ENCODE results near the gene CFL1. TPM values are rescaled to one million over a fixed set of nuclear protein-coding genes. Genes with fewer than 3 reads are reported as not detected.

Gene CFL1
- total RNA-seq, 1 donor from 2014 or later: 1,079 TPM

DNA sequence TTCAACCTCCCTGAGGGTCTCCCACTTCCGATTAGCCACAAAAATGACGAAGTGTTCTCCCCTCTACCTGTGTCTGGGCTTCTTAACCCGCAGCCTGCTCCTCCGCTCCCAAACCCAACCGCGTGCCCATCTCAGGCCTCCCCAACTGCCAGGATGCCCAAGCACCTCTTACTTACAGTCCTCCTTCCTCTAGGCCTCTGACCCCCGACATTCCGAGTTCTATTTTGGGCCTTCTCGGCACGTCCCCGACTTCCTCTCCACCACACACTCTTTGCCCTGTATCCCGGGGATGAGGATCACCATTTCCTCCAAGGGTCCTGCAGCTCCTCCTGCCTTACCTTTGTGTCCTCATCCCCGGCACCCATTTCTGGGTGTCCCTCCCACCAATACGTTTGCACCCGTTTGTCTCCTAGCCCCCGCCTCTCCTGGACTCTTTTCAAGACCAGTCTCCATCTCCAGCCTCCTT is 1.9 kb upstream of the CFL1 start:
- ATAC-seq (ENCODE audit: low read depth) (no peak), DNase-seq (no peak)
- H3K9me3 Mint-ChIP-seq: no peaks in the 10 kb centered on the region
- H3K27ac Mint-ChIP-seq: peak overlapping the region; percentile 98
- peaks cover 53% of the 10 kb centered on the region for H3K36me3 Mint-ChIP-seq (ENCODE audit: low read depth)
- ChIA-PET CTCF (interaction anchor here (0.6 to 4.3 kb wide), 21 partner anchors 8 to 335 kb away, joined by 3 to 63 read pairs (median 4); partner anchors contain the start of genes CCDC85B, FIBP, KAT5 and PCNX3), POLR2A (interaction anchor here (0.5 to 7.1 kb wide), 59 partner anchors 10 to 1669 kb away, joined by 3 to 340 read pairs (median 4); partner anchors contain the start of genes AP5B1, BANF1, C11orf68 and CCDC85B)
- H3K27me3 Mint-ChIP-seq: no peaks in the 10 kb centered on the region
- H3K4me1 Mint-ChIP-seq: peaks cover 49% of the 10 kb centered on the region
- peak overlapping the region; percentile 99 for H3K4me3 Mint-ChIP-seq
- TF ChIP-seq, protein P1, sequence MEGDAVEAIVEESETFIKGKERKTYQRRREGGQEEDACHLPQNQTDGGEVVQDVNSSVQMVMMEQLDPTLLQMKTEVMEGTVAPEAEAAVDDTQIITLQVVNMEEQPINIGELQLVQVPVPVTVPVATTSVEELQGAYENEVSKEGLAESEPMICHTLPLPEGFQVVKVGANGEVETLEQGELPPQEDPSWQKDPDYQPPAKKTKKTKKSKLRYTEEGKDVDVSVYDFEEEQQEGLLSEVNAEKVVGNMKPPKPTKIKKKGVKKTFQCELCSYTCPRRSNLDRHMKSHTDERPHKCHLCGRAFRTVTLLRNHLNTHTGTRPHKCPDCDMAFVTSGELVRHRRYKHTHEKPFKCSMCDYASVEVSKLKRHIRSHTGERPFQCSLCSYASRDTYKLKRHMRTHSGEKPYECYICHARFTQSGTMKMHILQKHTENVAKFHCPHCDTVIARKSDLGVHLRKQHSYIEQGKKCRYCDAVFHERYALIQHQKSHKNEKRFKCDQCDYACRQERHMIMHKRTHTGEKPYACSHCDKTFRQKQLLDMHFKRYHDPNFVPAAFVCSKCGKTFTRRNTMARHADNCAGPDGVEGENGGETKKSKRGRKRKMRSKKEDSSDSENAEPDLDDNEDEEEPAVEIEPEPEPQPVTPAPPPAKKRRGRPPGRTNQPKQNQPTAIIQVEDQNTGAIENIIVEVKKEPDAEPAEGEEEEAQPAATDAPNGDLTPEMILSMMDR (IDR thresholded peaks at IDR 0.05): no peak
- intact Hi-C loops (cut with micrococcal nuclease): loop anchor here (1.0 to 5.0 kb wide), 10 partner anchors 8 to 288 kb away; partner anchors contain the start of genes AP5B1, BANF1, EFEMP2 and EIF1AD

DNA sequence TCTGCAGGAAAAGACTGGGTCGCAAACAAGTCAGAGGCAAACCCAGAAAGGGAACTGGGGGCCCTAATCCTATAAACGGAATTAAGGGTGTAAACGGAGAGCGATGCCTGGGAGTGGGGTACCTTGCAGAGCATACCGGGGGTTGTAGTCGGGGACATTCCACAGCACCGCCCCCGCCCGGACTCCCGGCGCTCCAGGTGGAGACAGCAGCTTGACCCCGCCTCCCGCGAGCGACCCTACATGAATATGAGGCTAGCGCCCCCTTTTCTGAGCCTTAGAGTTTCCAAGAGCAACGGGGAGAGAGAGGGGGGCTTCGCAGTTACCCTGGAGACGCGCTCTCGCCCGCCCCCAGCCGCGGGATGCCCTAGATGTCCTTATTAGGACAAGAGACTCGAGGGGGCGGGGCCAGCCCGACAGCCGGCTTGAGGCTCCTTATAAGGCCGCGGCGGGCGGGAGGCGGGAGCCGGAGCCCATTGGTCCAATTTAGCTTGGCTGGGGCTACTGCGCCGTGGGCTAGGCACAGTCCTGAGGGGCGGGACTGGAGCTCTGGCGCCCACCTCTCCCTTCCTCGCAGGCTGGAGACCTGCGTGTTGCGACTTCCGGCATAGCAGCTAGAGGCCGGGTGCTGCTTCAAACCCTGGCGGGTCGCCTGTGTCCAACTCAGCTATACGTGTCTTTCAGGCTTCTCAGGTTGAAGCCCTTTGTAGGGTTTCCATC is 1.3 kb upstream of the CFL1 start:
- Mint-ChIP-seq H3K9me3 (no peaks in the 10 kb centered on the region), H3K4me3 (peak overlapping the region; percentile 99), H3K27me3 (no peaks in the 10 kb centered on the region), H3K4me1 (peaks cover 54% of the 10 kb centered on the region), H3K27ac (peak overlapping the region; percentile 98), H3K36me3 (ENCODE audit: low read depth) (peaks cover 55% of the 10 kb centered on the region)
- ATAC-seq (ENCODE audit: low read depth) (peak; percentile 64), DNase-seq (peak; percentile 90)
- intact Hi-C loops (cut with micrococcal nuclease): loop anchor here (1.0 to 5.0 kb wide), 7 partner anchors 14 to 287 kb away; partner anchors contain the start of genes AP5B1, BANF1, EFEMP2 and EIF1AD
- TF ChIP-seq, protein P1 (IDR thresholded peaks at IDR 0.05): no peak
- CTCF ChIA-PET: interaction anchor here (0.5 to 4.3 kb wide), 20 partner anchors 8 to 334 kb away, joined by 3 to 63 read pairs (median 4); partner anchors contain the start of genes CCDC85B, FIBP, KAT5 and SCYL1
- POLR2A ChIA-PET: interaction anchor here (0.6 to 7.1 kb wide), 60 partner anchors 9 to 1669 kb away, joined by 3 to 340 read pairs (median 4); partner anchors contain the start of genes AP5B1, BANF1, BRMS1 and C11orf68

DNA sequence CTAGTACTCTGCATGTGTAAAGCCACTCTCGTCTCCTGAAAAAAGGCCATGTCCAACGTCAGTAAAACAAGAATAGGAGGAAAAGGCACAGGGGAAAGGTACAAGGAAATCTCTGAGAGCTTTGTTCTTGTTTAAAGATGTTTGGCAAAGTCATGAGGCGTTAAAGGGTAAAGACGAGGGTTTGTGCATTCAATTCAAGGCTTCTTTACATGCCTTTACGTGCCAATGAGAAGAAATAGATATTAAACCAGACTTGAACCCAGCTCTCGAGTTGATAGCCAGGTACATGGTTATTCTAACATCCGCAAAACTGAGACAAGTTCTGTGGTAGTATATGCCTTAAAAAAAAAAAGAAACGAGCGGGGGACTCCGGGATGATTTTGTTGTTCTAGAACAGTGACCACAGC is 704 bp upstream of the CFL1 start:
- ATAC-seq (ENCODE audit: low read depth) (no peak), DNase-seq (no peak)
- Mint-ChIP-seq H3K9me3 (no peaks in the 10 kb centered on the region), H3K27me3 (no peaks in the 10 kb centered on the region), H3K36me3 (ENCODE audit: low read depth) (peaks cover 55% of the 10 kb centered on the region), H3K4me3 (peak overlapping the region; percentile 99), H3K27ac (peak overlapping the region; percentile 98), H3K4me1 (peaks cover 60% of the 10 kb centered on the region)
- ChIA-PET CTCF (interaction anchor here (0.7 to 4.3 kb wide), 7 partner anchors 11 to 334 kb away, joined by 3 to 63 read pairs (median 5); partner anchors contain the start of genes CCDC85B, FIBP, SCYL1 and SIPA1), POLR2A (interaction anchor here (0.6 to 7.1 kb wide), 47 partner anchors 9 to 1839 kb away, joined by 3 to 340 read pairs (median 7); partner anchors contain the start of genes AP5B1, BANF1, BRMS1 and C11orf68)
- TF ChIP-seq, protein P1 (IDR thresholded peaks at IDR 0.05): no peak
- intact Hi-C loops (cut with micrococcal nuclease): loop anchor here (1.0 to 5.0 kb wide), 13 partner anchors 14 to 410 kb away; partner anchors contain the start of genes AP5B1, BANF1, C11orf68 and DRAP1

DNA sequence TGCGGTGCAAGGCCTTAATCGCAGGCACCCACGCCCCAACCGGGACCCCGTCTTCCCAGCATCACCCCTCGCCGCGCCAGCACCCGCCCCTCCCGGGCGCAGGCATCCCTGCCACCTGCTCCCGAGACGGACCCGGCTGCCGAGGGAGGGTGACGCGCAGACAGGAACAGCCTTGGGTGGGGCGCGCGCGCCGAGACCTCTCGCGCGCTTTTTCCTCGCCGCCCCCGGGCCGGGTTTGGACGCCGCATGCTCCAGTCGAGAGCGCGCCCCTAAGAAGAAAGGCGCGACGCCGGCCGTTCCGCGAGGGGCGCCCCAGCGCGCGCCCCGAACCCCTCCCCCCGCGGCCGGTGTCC is 504 bp downstream of the CFL1 start:
- ATAC-seq (ENCODE audit: low read depth) (no peak), DNase-seq (peak; percentile 69)
- Mint-ChIP-seq H3K4me3 (peak overlapping the region; percentile 92), H3K36me3 (ENCODE audit: low read depth) (peaks cover 55% of the 10 kb centered on the region), H3K4me1 (peaks cover 62% of the 10 kb centered on the region), H3K9me3 (no peaks in the 10 kb centered on the region), H3K27me3 (no peaks in the 10 kb centered on the region), H3K27ac (peak overlapping the region; percentile 93)
- intact Hi-C loops (cut with micrococcal nuclease): loop anchor here (1.0 to 5.0 kb wide), 3 partner anchors 195 to 740 kb away; partner anchors contain the start of genes FAM89B, SF3B2, ZNHIT2 and ZNRD2
- POLR2A ChIA-PET: interaction anchor here (0.6 to 7.1 kb wide), 21 partner anchors 9 to 1079 kb away, joined by 3 to 340 read pairs (median 10); partner anchors contain the start of genes AP5B1, BANF1, CCDC85B and EFEMP2
- CTCF ChIA-PET: interaction anchor here (1.9 to 4.3 kb wide), 2 partner anchors 32 to 219 kb away, joined by 5 to 63 read pairs; partner anchors contain the start of genes CCDC85B, FIBP and SIPA1
- TF ChIP-seq, protein P1 (IDR thresholded peaks at IDR 0.05): no peak

Data from activated B cell treated with CpG ODN at 0.5 μM for 24 hours (primary cell).